OCI-LY3 (cell line): ENCODE results near the gene VAV1.

Experiments
- CTCF ChIP-seq: fragments of 200-600, 300-600 bp; sonication (generic); IDR thresholded peaks from 2 replicates; pipeline ENCODE4 v1.5.1; 2014; ENCODE audit warnings: antibody characterized with exemption, low read length, low read depth
- EZH2phosphoT487 ChIP-seq: fragments of 200-600 bp; shearing (Covaris generic); IDR thresholded peaks from 2 replicates; pipeline ENCODE4 v1.6.1; 2018; ENCODE audit warnings: antibody characterized with exemption, mixed run types, low read depth

GRCh38 chr19:6736169-6736916, 36.2 kb upstream of the VAV1 start:
- TF ChIP-seq CTCF (peak; percentile 80), EZH2phosphoT487 (no peak)
